GM12878 (cell line): ENCODE measurements around the gene NDUFC1. TPM values are rescaled to one million over a fixed set of nuclear protein-coding genes. Genes with fewer than 3 reads are reported as not detected.

Experiments
- BHLHE40 ChIP-seq, 2 experiments: fragments of 450-650 bp in 1 of 2; IDR thresholded peaks; 2 replicates each; pipeline ENCODE4 v1.6.1; 2011 to 2017; ENCODE audit warnings: low read depth in 2 of 2, borderline replicate concordance in 1 of 2, improper control_type of control experiment in 1 of 2, low read length in 1 of 2, mild to moderate bottlenecking in 1 of 2
- BMI1 ChIP-seq: fragments of 450-650 bp; IDR thresholded peaks from 2 replicates; pipeline ENCODE4 v1.6.1; 2016; ENCODE audit warnings: mild to moderate bottlenecking, moderate library complexity, borderline replicate concordance
- EGR1 ChIP-seq, 2 experiments: IDR thresholded peaks; 1 replicate in 1 of 2; 2 replicates in 1 of 2; pipeline ENCODE4 v1.6.1; 2011 to 2012; ENCODE audit warnings: low read depth in 2 of 2, low read length in 2 of 2, borderline replicate concordance in 1 of 2, mild to moderate bottlenecking in 1 of 2, moderate library complexity in 1 of 2
- FOS ChIP-seq: IDR thresholded peaks from 3 replicates; pipeline ENCODE4 v1.6.1; 2011; ENCODE audit warnings: borderline replicate concordance; ENCODE audit not compliant: insufficient read length; ENCODE audit errors: extremely low read depth
- FOXK2 ChIP-seq: fragments of 450-650 bp; IDR thresholded peaks from 2 replicates; pipeline ENCODE4 v1.6.1; 2017; ENCODE audit warnings: mild to moderate bottlenecking, moderate library complexity
- HDAC2 ChIP-seq: fragments of 200-600 bp; sonication (generic); IDR thresholded peaks from 2 replicates; pipeline ENCODE4 v1.6.1; 2017
- NFXL1 ChIP-seq: fragments of 450-650 bp; IDR thresholded peaks from 2 replicates; pipeline ENCODE4 v1.6.1; 2017; ENCODE audit warnings: antibody characterized with exemption, mild to moderate bottlenecking, borderline replicate concordance
- NR2C2 ChIP-seq: IDR thresholded peaks from 2 replicates; pipeline ENCODE4 v1.6.1; 2011; ENCODE audit warnings: borderline replicate concordance, low read depth; ENCODE audit not compliant: control insufficient read depth, insufficient read length
- NRF1 ChIP-seq: conservative IDR thresholded peaks from 2 replicates; pipeline ENCODE4 v1.6.1; 2011; ENCODE audit warnings: mild to moderate bottlenecking, low read depth, low read length, improper control_type of control experiment
- PML ChIP-seq: IDR thresholded peaks from 2 replicates; pipeline ENCODE4 v1.6.1; 2012; ENCODE audit warnings: low read length, inconsistent platforms
- POLR2AphosphoS5 ChIP-seq: IDR thresholded peaks from 2 replicates; pipeline ENCODE4 v1.6.1; 2011; ENCODE audit warnings: mild to moderate bottlenecking, low read length, inconsistent platforms
- PRDM15 ChIP-seq: fragments of 450-650 bp; formaldehyde crosslinking; IDR thresholded peaks from 2 replicates; pipeline ENCODE4 v1.4.0; 2020; ENCODE audit warnings: mild to moderate bottlenecking, moderate library complexity
- SMC3 ChIP-seq: IDR thresholded peaks from 2 replicates; pipeline ENCODE4 v1.6.1; 2011; ENCODE audit warnings: low read length, improper control_type of control experiment, borderline replicate concordance
- SPI1 ChIP-seq: IDR thresholded peaks from 2 replicates; pipeline ENCODE4 v1.6.1; 2011; ENCODE audit warnings: low read depth, mild to moderate bottlenecking, low read length, moderate library complexity, borderline replicate concordance; ENCODE audit not compliant: insufficient read depth
- STAT1 ChIP-seq: fragments of 450-650 bp; conservative IDR thresholded peaks from 2 replicates; pipeline ENCODE4 v1.6.1; 2014; ENCODE audit warnings: antibody characterized with exemption, mild to moderate bottlenecking
- polyA plus RNA-seq, 11 experiments: library from polyadenylated mRNA; depleted of rRNA in 4 of 11; unstranded in 6 of 11; stranded (reverse) in 5 of 11; fragments of >200 nt; fragmentation: Nextera tagmentation in 4 of 11; fragmentation: Illumina TruSeq in 1 of 11; extraction: Ambion mirVana in 4 of 11; extraction: Trizol in 1 of 11; gene quantifications; 1 replicate in 1 of 11; 2 replicates in 10 of 11; pipeline versions ENCODE4 v1.2.1 to v1.2.3, GENCODE V29; 2011 to 2016; ENCODE audit warnings: inconsistent platforms in 2 of 11, missing spikeins in 2 of 11, low read depth in 1 of 11
- total RNA-seq, 4 experiments: library from RNA; depleted of rRNA in 3 of 4; stranded (reverse); fragments of >200 nt in 3 of 4; fragmentation: Illumina TruSeq in 1 of 4; extraction: Trizol in 1 of 4; gene quantifications; 2 replicates each; pipeline versions ENCODE4 v1.2.1 to v1.2.3, GENCODE V29; 2013 to 2021
- TF ChIP-seq, protein P1 (sequence below): IDR thresholded peaks from 2 replicates; pipeline ENCODE4 v1.6.1; 2012; ENCODE audit warnings: low read length, inconsistent platforms
- TF ChIP-seq, protein P2 (sequence below): fragments of 150-350 bp; IDR thresholded peaks from 2 replicates; pipeline ENCODE4 v1.6.1; 2016; ENCODE audit warnings: low read depth, low read length
- TF ChIP-seq, protein P3 (sequence below): IDR thresholded peaks from 2 replicates; pipeline ENCODE4 v1.6.1; 2011; ENCODE audit warnings: mild to moderate bottlenecking, low read depth, low read length, moderate library complexity; ENCODE audit not compliant: insufficient replicate concordance

The NDUFC1 gene
- total and polyA plus RNA-seq, 10 of the 15 experiments (the other 5 are each of a cell fraction or from before 2014, with no cell fraction given) = 25.5 to 242 (median 68.9) TPM

DNA sequence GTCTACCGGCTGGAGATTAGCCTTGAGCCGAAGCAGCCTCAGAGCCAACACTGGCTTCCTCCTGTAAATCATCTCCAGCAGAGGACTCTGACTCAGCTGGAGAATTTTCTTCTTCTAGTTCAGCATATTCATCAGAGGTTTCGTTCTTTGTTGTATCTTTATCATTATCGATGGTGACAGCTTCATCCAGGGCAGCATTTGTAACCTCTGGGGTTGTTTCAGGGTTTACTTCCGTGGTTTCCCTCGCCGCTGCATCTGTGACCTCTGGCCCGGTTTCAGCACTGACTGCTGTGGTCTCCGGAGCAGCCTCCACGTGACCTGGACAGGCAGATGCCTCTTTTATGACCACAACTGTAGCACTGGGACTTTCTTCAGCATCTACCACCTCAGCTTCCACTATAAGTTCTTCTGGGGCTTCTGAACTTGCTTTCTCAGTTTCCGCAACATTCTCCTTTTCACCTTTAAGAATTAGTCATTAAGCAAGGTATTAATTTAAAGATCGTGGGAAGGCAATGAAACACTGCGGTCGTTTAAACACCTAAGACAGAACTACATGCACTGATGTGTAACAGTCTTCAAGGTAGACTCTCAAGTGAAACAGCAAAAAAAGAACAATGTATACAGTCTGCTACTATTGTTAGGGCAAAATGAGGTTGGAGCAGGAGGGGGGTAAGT is 35.6 kb downstream of the NDUFC1 start (continued):
- no peak for TF ChIP-seq PRDM15 (CRISPR knock-in tag)
- no peak for TF ChIP-seq HDAC2
- peak; percentile 98 to 99 for TF ChIP-seq BHLHE40 (IDR thresholded peaks at IDR 0.05; ENCODE audit: borderline replicate concordance in 1 of 2, low read depth in 2 of 2, low read length in 1 of 2)
- no peak for TF ChIP-seq NR2C2
- TF ChIP-seq, protein P1, sequence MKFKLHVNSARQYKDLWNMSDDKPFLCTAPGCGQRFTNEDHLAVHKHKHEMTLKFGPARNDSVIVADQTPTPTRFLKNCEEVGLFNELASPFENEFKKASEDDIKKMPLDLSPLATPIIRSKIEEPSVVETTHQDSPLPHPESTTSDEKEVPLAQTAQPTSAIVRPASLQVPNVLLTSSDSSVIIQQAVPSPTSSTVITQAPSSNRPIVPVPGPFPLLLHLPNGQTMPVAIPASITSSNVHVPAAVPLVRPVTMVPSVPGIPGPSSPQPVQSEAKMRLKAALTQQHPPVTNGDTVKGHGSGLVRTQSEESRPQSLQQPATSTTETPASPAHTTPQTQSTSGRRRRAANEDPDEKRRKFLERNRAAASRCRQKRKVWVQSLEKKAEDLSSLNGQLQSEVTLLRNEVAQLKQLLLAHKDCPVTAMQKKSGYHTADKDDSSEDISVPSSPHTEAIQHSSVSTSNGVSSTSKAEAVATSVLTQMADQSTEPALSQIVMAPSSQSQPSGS = peak; percentile 91
- TF ChIP-seq, protein P2, sequence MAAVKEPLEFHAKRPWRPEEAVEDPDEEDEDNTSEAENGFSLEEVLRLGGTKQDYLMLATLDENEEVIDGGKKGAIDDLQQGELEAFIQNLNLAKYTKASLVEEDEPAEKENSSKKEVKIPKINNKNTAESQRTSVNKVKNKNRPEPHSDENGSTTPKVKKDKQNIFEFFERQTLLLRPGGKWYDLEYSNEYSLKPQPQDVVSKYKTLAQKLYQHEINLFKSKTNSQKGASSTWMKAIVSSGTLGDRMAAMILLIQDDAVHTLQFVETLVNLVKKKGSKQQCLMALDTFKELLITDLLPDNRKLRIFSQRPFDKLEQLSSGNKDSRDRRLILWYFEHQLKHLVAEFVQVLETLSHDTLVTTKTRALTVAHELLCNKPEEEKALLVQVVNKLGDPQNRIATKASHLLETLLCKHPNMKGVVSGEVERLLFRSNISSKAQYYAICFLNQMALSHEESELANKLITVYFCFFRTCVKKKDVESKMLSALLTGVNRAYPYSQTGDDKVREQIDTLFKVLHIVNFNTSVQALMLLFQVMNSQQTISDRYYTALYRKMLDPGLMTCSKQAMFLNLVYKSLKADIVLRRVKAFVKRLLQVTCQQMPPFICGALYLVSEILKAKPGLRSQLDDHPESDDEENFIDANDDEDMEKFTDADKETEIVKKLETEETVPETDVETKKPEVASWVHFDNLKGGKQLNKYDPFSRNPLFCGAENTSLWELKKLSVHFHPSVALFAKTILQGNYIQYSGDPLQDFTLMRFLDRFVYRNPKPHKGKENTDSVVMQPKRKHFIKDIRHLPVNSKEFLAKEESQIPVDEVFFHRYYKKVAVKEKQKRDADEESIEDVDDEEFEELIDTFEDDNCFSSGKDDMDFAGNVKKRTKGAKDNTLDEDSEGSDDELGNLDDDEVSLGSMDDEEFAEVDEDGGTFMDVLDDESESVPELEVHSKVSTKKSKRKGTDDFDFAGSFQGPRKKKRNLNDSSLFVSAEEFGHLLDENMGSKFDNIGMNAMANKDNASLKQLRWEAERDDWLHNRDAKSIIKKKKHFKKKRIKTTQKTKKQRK = no peak; the same call in 1 of the 2 replicates
- TF ChIP-seq SMC3 = peak; percentile 15; the same call in 1 of the 2 replicates
- TF ChIP-seq FOXK2 = no peak
- TF ChIP-seq NRF1 = no peak
- TF ChIP-seq SPI1 = no peak
- no peak for TF ChIP-seq POLR2AphosphoS5
- TF ChIP-seq STAT1 = no peak
- peak; percentile 86 for TF ChIP-seq PML
- TF ChIP-seq FOS = no peak
- TF ChIP-seq, protein P3, sequence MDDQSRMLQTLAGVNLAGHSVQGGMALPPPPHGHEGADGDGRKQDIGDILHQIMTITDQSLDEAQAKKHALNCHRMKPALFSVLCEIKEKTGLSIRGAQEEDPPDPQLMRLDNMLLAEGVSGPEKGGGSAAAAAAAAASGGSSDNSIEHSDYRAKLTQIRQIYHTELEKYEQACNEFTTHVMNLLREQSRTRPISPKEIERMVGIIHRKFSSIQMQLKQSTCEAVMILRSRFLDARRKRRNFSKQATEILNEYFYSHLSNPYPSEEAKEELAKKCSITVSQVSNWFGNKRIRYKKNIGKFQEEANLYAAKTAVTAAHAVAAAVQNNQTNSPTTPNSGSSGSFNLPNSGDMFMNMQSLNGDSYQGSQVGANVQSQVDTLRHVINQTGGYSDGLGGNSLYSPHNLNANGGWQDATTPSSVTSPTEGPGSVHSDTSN = no peak
- TF ChIP-seq BMI1 = no peak; the same call in 1 of the 2 replicates
- no peak for TF ChIP-seq NFXL1
- TF ChIP-seq EGR1 (IDR thresholded peaks at IDR 0.05; ENCODE audit: borderline replicate concordance in 1 of 2, low read depth in 2 of 2, low read length in 2 of 2) = peak in 1 of 2 experiments; percentile 76; a peak in 1 of 3 replicates
